ENCODE data around the gene SPTBN1.
"Not testable (repeated sequence)": the region's sequence is repeated elsewhere in the genome, so short reads cannot be mapped to it uniquely, and the experiment has no call there.

The SPTBN1 gene

DNA sequence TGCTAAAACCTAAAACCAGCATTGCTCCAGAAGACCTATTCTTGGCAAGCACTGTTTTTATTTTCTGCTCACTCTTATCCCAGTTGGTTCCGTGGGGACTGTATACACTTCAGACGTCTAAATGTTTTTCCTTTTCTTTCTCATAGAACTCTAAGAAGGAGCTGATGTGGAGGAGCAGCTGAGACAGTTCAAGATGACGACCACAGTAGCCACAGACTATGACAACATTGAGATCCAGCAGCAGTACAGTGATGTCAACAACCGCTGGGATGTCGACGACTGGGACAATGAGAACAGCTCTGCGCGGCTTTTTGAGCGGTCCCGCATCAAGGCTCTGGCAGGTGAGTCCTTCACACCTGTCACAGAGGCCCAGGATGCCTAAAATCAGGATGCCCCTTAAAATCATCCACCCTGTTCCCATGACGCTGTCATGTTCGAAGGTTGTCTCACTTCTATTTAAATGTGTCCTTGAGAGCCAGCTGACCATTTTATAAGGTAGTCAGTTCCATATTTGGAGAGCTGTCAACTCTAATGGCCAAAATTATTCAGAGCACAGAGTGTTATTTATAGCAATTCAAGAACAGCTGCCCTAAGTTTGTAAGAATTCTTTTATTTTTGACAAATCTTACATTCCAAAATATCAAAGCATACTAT, 70.2 kb downstream of the SPTBN1 start:
- no peak for DNase-seq

DNA sequence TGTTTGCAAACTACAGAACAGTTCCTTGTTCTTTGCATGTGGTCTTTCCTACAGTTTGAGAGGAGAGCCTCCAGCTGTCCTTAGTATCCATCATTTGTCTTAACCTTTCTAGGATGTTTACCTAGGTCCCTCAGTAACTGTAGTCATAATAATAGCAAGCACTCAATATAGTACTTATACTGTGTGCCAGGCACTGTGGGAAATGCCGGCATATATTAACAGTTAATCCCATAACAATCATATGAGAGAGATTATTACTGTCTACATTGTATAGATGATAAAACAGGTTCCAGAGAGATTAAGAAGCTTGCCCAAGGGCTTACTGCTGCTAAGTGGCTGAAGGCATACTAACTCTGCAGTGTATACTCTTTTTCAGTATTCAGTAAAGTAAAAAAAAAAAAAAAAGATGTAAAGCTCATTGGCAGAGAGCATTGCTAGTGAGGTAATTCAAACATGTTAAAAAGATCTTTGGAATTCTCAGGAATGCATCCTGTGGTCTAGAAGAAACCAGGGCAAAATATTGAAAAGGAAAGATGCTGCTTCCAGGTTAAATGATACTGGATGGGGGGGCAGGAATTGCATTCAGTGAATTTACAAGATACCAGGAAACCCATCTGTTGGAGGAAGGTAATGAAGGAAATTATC, 72.3 kb downstream of the SPTBN1 start:
- no peak for DNase-seq

- DNase-seq: not testable (repeated sequence)
These were observed 73.4 kb downstream of the SPTBN1 start for GRCh38 chr2:54529518-54529917.

DNA sequence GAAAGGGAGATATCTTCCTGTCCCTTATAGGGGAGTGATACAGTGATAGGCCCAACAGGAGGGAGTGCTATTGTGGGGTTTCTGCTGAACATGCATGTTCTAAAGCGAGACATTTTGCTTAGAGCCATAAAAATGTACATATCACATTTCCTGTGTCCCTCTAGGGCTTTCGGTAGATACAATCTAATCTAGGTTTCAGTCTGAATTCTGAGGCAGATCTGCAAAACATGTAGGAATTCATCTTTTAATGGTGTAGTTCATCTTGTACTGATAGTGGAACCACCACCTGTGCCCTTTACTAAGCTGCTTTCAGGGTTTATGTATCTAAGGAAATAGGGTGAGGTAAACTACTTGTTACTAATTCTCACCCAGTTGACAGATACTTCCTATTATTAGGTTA, 73.8 kb downstream of the SPTBN1 start:
- DNase-seq: no peak

GRCh38 chr2:54531558-54531957, 75.4 kb downstream of the SPTBN1 start:
- peak in 1 of 51 donors; percentile 16 for DNase-seq

DNA sequence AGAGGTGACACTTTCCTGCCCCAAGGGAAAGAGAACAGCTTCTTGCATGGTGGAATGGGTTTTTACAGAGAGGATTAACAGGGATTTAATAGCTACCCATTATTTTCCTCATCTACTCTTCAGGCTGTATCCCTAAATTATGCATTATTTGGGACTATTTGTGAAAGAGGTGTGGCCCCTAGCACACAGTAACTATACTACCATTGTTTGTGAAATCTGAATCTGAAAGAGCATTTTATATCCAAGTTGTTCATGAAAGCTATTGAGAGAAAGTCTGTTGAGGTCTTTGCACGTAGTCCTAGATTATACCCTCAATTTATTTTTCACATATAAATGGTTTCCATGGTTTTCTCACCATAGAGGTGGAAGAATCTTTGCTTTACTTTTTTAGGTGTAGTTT, 78.1 kb downstream of the SPTBN1 start:
- DNase-seq: no peak

DNA sequence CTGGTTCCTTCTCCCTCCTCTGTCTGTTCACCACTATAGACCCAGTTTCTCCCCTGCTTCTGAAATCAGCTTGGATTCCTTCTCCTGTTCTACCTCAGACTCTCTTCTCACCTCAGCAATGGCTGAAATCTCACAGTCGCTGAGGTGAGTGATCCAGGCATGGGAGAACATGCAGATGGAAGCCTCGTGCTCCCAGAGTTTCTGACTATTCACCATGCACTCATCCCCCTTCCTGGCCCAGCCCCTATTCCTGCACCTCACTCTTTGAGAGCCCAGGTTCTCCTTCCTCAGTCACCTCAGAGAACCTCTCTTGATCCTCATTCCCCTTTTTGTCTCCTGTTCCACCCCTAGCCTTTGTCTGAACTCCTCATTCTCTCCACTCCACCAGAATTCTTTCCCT, 78.5 kb downstream of the SPTBN1 start:
- DNase-seq: no peak

GRCh38 chr2:54535599-54536195, 79.6 kb downstream of the SPTBN1 start:
- peak in 3 of 51 donors; percentile 9 to 14 (median 12) for DNase-seq

- DNase-seq: no peak
These were observed 80.6 kb downstream of the SPTBN1 start for GRCh38 chr2:54536720-54537119.

- no peak for DNase-seq
These were observed 82.4 kb downstream of the SPTBN1 start for GRCh38 chr2:54538537-54538936.

GRCh38 chr2:54539683-54540082, 83.6 kb downstream of the SPTBN1 start:
- no peak for DNase-seq

- DNase-seq: no peak
These were observed 84.1 kb downstream of the SPTBN1 start for GRCh38 chr2:54540194-54540593.

DNA sequence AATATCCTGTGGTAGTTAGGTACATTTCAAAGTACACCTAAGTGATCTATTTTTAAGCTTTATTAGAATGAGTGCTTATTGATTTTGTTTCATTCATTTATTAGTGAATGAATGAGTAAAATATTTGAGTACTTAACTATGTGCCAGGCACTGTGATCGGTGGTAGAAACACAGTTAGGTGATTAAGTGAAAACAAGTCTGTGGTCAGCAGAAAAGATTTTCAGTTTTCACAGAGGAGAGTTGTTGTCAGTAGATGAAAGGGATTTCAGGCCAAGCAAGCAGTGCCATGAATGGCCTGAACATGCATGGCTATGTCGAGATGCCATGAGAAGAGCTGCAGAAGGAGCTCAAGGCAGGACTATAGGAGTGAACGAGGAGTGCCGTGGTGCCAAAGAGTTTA, 85.9 kb downstream of the SPTBN1 start:
- no peak for DNase-seq

- DNase-seq: no peak
These were observed 87.7 kb downstream of the SPTBN1 start for GRCh38 chr2:54543733-54544396.

- no peak for DNase-seq
These were observed 89.7 kb downstream of the SPTBN1 start for GRCh38 chr2:54545702-54546450.

GRCh38 chr2:54546518-54546917, 90.4 kb downstream of the SPTBN1 start:
- no peak for DNase-seq

- DNase-seq: no peak
These were observed 91.0 kb downstream of the SPTBN1 start for GRCh38 chr2:54546923-54547720.

DNA sequence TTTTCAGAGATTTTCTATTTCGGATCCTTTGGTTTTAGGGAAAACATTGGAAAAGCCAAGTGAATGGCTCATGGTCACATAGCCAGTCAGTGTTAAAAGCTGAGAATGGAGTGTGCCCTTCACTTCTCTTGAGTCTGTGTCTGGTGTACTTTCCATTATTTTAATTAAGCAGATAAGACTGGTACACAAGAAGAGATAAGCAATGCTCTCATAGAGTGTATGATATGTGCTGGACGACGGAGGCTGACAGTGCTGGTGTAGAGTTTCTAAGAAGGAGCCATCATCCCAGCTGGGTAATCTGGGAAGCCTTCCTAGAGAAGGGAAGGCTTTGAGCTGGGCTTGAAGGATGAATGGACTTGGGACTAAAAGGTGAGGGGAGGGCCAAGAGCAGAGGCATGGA, 93.3 kb downstream of the SPTBN1 start:
- no peak for DNase-seq

GRCh38 chr2:54549917-54550518, 93.9 kb downstream of the SPTBN1 start:
- DNase-seq: peak in 13 of 51 donors; percentile 5 to 40 (median 18)

DNA sequence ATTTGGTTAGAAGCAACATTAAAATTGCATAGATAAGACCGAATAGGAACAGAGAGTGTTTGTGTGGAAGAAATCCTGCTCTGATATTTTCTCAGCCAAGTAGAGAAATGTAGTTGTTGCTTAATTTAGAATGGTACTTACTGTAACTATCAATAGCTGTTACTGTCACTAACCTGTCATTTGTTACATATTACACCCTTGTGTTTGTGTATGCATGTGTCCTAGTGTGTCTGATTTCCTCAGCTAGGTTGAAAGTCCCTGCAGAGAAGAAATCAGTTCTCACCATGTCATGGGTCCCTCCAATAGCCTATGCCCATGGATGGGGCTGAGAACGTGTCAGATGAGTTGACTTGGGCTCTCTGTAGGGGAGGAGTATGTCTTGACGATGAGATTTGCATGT, 94.4 kb downstream of the SPTBN1 start:
- no peak for DNase-seq

Data from hypothalamus (tissue), 51 donors.